Kidney (tissue), 14 donors: Measurements from ENCODE around the gene ORMDL3. TPM values are rescaled to one million over a fixed set of nuclear protein-coding genes. Genes with fewer than 3 reads are reported as not detected.

ENCODE experiments used
- DNase-seq, 5 donors: peaks; one replicate each; pipeline ENCODE4 v3.0.0-alpha.2; 2013 to 2020
- FAIRE-seq: peaks from 2 replicates; lab custom pipeline; 2012; peaks lifted over from hg19 to GRCh38; lab: Jason Lieb, UNC
- H3K27ac ChIP-seq, 2 donors: one replicate each; pipeline ENCODE4 v1.7.0; 2013; ENCODE audit warnings: low read depth in 2 of 2, low read length in 2 of 2, inconsistent platforms in 1 of 2
- H3K27me3 ChIP-seq: one replicate; pipeline ENCODE4 v1.7.1; 2013; ENCODE audit warnings: low read length, inconsistent platforms; ENCODE audit not compliant: control insufficient read depth, insufficient read depth
- H3K36me3 ChIP-seq, 3 donors: one replicate each; pipeline versions ENCODE4 v1.7.0 to v1.7.1; 2013; ENCODE audit warnings: low read length in 3 of 3, control low read depth in 1 of 3, inconsistent platforms in 1 of 3; ENCODE audit not compliant: insufficient read depth in 3 of 3, control insufficient read depth in 2 of 3
- H3K4me1 ChIP-seq, 3 donors: one replicate each; pipeline versions ENCODE4 v1.7.0 to v1.7.1; 2013; ENCODE audit warnings: low read length in 3 of 3, inconsistent platforms in 1 of 3, low read depth in 1 of 3; ENCODE audit not compliant: control insufficient read depth in 2 of 3, insufficient read depth in 2 of 3
- H3K4me3 ChIP-seq, 3 donors: one replicate each; pipeline versions ENCODE4 v1.7.0 to v1.8.1; 2013; ENCODE audit warnings: low read length in 3 of 3, control low read depth in 1 of 3, inconsistent platforms in 1 of 3
- H3K9ac ChIP-seq, 3 donors: one replicate each; pipeline versions ENCODE4 v1.7.0 to v1.7.1; 2013; ENCODE audit warnings: low read length in 3 of 3, control low read depth in 1 of 3, inconsistent platforms in 1 of 3
- H3K9me3 ChIP-seq, 3 donors: one replicate each; pipeline versions ENCODE4 v1.7.0 to v1.7.1; 2013; ENCODE audit warnings: low read length in 3 of 3, control low read depth in 1 of 3, inconsistent platforms in 1 of 3; ENCODE audit not compliant: control insufficient read depth in 2 of 3, insufficient read depth in 1 of 3
- intact Hi-C: fragments of 100-400 bp; cut with DNase I; formaldehyde crosslinking; loops from one replicate; pipeline ENCODE4 v1.11.1; 2022
- polyA plus RNA-seq: library from polyadenylated mRNA; stranded (reverse); fragments of 350-450 nt; fragmentation: Illumina TruSeq; extraction: RNeasy Lipid Tissue Mini Kit (QIAGEN cat#74804); gene quantifications from one replicate; pipeline ENCODE4 v1.2.3, GENCODE V29; 2014; ENCODE audit warnings: low read depth, low replicate concordance; ENCODE audit not compliant: insufficient read depth
- total RNA-seq: library from RNA; stranded (reverse); fragmentation: NEBNext Ultra II Directional; extraction: Animal tissue kit (Norgen Biotek cat#: 25700); gene quantifications from one replicate; pipeline ENCODE4 v1.2.1, GENCODE V29; 2021
- TF ChIP-seq, protein P1 (sequence below): IDR thresholded peaks from 3 replicates; pipeline ENCODE4 v1.5.1; 2012; ENCODE audit warnings: mild to moderate bottlenecking, moderate library complexity, borderline replicate concordance; ENCODE audit not compliant: insufficient read depth; ENCODE audit errors: extremely low read depth
- donor health status: control.
- donor health status: control.
- donor health status: control.
- donor health status: control.
- donor health status: control.
- donor health status: DM: yes; HTN: yes; CAD: no.
- donor health status: Normal renal cell carcinoma (clear cell type).

The ORMDL3 gene
- total and polyA plus RNA-seq, 2 donors from 2014 or later, result 48.8 to 85.9 TPM

DNA sequence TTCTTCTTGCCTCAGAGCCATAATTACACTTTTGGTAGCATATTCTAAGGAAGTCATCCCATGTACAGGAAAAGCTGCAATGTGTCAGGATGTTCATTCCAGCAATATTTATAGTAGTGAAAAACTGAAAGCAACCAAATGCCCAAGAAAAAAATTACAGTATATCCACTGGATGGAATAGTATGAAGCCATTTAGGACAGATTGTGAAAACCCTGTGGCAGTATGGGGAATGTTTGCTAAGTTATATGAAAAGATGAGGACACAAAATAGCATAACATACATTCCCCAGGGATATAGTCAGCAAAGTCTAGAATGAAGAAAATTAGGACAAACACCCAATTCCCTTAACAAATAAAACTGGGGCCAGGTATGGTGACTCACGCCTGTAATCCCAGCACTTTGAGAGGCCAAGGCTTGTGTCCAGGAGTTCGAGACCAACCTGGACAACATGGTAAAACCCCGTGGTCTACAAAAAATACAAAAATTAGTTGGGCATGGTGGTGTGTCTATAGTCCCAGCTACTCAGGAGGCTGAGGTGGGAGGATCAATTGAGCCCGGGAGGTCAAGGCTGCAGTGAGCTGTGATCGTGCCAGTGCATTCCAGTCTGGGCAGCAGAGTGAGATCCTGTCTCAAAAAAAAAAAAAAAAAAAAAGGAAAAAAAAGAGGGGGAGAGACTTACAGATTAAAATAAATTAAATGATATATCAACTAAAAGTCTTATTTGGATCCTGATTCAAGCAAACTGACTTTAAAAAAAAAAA is 2.4 kb upstream of the ORMDL3 start:
- DNase-seq (no peak), FAIRE-seq (no peak)
- TF ChIP-seq, protein P1, sequence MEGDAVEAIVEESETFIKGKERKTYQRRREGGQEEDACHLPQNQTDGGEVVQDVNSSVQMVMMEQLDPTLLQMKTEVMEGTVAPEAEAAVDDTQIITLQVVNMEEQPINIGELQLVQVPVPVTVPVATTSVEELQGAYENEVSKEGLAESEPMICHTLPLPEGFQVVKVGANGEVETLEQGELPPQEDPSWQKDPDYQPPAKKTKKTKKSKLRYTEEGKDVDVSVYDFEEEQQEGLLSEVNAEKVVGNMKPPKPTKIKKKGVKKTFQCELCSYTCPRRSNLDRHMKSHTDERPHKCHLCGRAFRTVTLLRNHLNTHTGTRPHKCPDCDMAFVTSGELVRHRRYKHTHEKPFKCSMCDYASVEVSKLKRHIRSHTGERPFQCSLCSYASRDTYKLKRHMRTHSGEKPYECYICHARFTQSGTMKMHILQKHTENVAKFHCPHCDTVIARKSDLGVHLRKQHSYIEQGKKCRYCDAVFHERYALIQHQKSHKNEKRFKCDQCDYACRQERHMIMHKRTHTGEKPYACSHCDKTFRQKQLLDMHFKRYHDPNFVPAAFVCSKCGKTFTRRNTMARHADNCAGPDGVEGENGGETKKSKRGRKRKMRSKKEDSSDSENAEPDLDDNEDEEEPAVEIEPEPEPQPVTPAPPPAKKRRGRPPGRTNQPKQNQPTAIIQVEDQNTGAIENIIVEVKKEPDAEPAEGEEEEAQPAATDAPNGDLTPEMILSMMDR, result no peak
- intact Hi-C loops, result no loop called here
- Histone ChIP-seq H3K9me3 (no peaks in the 10 kb centered on the region), H3K4me1 (peaks cover 5 to 37% (median 24%) of the 10 kb centered on the region in 3 donors), H3K4me3 (no peak overlapping the region), H3K36me3 (no peaks in the 10 kb centered on the region), H3K9ac (peak overlapping the region in 1 of 3 donors; percentile 85), H3K27ac (peak overlapping the region in 1 of 2 donors; percentile 86), H3K27me3 (no peaks in the 10 kb centered on the region)

DNA sequence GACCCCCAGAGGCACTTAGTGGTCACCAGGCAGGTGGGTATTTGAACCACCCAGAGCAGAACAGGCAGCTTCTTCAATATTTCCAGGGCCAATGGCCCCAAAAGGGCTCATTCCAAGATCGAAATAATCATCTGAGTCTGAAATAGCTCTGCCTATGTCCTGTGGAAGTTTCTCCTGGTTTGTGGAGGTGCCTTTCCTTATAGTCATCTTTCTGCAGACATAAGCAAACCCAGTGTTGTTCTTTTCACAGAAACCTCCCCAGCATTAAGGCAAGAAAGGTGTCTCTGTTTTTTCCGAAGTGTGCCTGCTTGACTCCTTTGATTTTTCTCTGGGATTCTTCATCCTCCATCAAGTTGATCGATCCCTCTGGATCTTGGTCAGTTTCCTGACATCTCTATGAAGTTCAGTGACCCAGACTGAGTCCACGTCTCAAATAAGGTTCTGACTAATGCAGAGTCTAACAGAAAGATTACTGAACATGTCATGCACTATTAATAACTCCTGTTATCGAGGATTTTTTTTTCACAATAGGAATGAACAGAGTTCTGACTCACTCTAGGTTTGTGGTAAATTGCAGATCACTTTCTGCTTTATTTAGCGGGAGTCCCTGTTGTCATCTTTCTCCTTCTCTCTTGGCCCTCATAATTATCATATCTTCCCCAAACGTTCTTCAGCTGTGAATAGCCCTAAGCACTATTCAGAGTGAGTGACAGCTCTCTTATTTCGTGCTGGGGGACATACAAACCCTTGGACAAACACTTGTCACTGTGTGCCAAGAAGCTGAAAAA is 1.7 kb upstream of the ORMDL3 start:
- peaks cover 0 to under 1% (median 0%) of the 10 kb centered on the region in 3 donors for H3K36me3 ChIP-seq
- intact Hi-C loops, result no loop called here
- H3K27ac ChIP-seq, result peak overlapping the region; percentile 86 to 88
- DNase-seq (no peak), FAIRE-seq (no peak)
- H3K27me3 ChIP-seq, result no peaks in the 10 kb centered on the region
- H3K9ac ChIP-seq, result peak overlapping the region in 2 of 3 donors; percentile 27 to 85
- H3K4me1 ChIP-seq, result peaks cover 5 to 41% (median 26%) of the 10 kb centered on the region in 3 donors
- H3K4me3 ChIP-seq, result peak overlapping the region in 2 of 3 donors; percentile 87 to 99
- H3K9me3 ChIP-seq, result no peaks in the 10 kb centered on the region
- TF ChIP-seq, protein P1, result no peak

DNA sequence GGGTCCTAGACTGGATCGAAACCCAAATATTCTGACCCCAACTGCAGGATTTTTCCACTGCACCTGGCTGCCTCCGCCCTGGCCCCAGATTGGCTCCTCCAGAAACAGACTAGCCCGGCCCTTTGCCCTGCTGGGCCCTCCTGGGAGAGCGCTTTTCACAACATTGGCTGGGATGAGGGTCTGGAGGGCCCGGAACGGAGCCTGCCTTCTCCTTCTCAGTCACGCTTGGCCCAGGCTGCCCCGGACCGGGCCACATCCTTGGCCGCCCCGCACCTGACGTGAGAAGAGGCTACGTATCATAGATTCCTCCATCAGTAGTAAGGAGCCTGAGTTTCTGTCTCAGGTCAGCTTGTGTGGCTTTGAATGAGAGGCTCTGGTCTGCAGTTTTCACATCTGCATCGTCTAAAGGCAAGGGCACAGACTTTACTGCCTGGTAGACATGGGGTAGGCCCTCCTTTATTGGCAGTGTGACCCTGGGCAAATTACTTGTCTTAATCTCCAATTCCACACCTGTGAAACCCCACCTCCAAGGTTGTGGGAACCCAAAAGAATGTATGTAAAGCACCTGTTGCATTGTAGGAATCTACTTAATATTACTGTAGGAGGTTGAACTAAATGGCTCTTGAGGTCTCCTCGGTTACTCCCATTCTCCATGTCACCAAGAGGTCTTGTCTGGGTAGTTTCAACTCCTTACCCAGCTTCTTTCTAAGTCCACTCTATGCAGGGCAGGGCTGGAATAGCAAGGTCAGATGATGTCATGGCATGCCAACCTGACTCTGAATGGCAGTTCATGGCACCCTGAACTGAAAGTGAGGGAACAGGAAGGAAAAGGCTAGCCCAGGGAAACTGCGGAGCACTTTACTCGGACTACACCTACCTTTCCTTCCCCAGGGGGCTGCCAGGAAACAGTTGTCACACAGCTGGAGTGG is 792 bp upstream of the ORMDL3 start:
- no peaks in the 10 kb centered on the region for H3K9me3 ChIP-seq
- H3K4me1 ChIP-seq, result peaks cover 5 to 43% (median 26%) of the 10 kb centered on the region in 3 donors
- DNase-seq, result peak in 1 of 5 donors; percentile 81
- H3K27me3 ChIP-seq, result no peaks in the 10 kb centered on the region
- H3K4me3 ChIP-seq, result peak overlapping the region; percentile 87 to 99 (median 95)
- H3K9ac ChIP-seq, result peak overlapping the region; percentile 44 to 92 (median 85)
- H3K36me3 ChIP-seq, result peaks cover 0 to 8% (median 3%) of the 10 kb centered on the region in 3 donors
- FAIRE-seq, result no peak
- TF ChIP-seq, protein P1, result no peak
- H3K27ac ChIP-seq, result peak overlapping the region; percentile 86 to 88
- intact Hi-C loops, result no loop called here
